Measurements from ENCODE around the gene ZNF488.

- TF ChIP-seq EZH2 (IDR thresholded peaks at IDR 0.05; ENCODE audit: borderline replicate concordance, insufficient read depth, low read length, poor library complexity, severe bottlenecking): no peak
- TF ChIP-seq, protein P1, sequence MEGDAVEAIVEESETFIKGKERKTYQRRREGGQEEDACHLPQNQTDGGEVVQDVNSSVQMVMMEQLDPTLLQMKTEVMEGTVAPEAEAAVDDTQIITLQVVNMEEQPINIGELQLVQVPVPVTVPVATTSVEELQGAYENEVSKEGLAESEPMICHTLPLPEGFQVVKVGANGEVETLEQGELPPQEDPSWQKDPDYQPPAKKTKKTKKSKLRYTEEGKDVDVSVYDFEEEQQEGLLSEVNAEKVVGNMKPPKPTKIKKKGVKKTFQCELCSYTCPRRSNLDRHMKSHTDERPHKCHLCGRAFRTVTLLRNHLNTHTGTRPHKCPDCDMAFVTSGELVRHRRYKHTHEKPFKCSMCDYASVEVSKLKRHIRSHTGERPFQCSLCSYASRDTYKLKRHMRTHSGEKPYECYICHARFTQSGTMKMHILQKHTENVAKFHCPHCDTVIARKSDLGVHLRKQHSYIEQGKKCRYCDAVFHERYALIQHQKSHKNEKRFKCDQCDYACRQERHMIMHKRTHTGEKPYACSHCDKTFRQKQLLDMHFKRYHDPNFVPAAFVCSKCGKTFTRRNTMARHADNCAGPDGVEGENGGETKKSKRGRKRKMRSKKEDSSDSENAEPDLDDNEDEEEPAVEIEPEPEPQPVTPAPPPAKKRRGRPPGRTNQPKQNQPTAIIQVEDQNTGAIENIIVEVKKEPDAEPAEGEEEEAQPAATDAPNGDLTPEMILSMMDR (IDR thresholded peaks at IDR 0.05; ENCODE audit: poor library complexity, severe bottlenecking): no peak
- TF ChIP-seq MXI1 (conservative IDR thresholded peaks at IDR 0.05; ENCODE audit: poor library complexity, severe bottlenecking): no peak
Measured at GRCh38 chr10:47334466-47335295, 49.4 kb downstream of the ZNF488 start.

All from neural cell (in vitro differentiated cells).